NCI-H345 treated with DMSO at 0.1 percent for 48 hours (cell line): ENCODE results near the gene CAMK1D.
A peak's percentile ranks its signal among the peaks of the same experiment; 100 is the strongest.

ENCODE experiments used
- DNase-seq: peaks from one replicate; lab custom pipeline; 2025; ENCODE audit not compliant: unreplicated experiment; lab: John Stamatoyannopoulos, UW

The CAMK1D gene

DNA sequence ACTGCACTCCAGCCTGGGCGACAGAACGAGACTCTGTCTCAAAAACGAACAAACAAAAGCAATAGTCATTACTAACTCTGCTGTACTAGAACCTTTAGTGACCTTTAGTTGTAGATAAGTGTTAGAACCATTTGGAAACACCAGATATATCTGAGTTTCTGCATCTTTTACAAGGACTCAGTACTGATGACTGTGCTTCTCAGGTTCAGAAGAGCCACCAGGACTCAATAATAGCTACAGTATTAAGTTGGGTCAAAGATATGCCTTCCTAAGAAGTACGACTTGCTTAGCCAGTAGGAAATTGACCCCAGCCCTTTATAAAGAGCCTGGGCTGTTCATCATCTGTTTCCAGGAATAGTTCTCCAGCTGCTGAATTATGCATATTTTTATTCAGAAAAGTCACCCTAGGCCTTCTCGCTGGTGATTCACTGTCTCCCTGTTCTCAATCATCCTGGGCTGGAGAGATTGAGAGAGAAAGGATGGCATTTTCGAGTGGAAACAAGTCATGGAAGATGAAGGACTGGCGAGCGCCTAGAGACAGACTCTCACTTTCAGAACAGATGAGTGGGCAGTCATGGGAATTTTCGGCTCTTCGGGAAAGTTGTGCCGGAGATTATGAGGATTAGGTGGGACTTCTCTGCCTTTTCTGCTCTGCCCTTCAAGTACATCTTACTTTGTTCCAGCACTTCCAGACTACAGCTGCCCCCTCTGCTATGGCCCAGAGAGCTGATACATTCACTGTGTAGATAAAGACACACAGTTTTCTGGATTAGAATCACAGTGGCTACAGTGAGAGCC, 336.1 kb downstream of the CAMK1D start:
- no peak for DNase-seq

DNA sequence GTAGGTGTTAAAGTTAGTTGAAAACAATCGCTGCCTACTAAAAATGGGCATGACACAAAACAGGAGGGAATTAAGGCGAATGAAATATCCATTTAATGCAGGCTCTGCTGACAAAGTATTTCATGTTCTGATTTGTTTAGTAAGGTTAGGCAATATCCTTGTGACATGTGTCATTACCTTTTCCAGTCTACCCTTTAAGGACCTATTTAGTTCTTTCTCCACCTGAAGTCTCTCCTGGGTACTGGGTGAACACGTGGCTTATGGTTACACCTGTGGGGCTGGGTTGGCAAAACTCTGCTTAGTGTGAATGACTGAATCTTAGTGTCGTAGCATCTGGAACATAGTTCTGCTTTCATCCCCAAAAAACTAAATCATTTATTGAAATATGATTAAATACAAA, 338.6 kb downstream of the CAMK1D start:
- no peak for DNase-seq

DNA sequence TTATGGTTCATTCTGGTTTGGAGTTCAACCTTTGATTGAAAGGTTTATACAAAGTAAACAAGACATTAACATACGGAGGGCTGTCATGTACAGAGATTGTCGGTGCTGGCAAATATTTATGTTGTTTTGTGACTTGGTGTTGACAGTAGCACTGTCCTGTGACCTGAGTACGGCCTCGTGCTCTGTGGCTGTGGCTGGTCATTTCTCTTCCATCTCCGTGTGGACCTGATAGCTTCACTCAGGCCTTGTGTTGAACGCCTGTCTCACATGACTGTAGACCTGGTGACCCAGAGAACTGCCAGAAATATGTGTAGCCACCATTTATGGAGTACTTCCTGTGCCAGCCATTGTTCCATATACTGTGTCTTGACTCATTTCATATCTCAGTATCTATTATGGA, 340.5 kb downstream of the CAMK1D start:
- no peak for DNase-seq

DNA sequence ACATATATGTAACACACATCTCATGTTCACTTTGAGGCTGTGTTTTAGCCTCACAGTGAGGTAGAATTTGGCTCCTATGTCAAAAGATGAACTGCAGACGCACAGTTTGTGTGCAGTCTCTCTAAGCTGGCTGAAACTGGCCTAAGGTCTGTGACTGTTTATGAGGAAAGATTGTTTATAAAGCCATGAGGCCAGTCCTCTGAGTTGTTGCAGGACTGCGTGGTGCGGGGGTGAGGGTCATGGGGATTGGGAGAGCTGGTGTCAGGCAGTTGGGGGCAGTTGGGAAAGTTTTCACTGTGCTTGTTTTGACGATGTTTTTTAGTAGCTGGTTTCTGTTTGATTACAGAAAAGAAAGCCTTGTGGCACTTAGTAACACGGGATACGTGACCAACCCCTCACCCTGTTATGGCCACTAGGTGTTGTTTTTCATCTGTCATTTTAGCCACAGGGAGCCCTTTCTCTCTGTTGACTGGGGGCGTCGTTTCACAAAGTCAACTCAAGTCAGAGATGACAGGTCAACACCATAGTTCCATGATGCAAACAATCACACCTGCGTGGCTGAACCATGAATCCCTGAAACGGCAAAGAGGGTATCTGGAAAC, 341.3 kb downstream of the CAMK1D start:
- peak; percentile 33 for DNase-seq

DNA sequence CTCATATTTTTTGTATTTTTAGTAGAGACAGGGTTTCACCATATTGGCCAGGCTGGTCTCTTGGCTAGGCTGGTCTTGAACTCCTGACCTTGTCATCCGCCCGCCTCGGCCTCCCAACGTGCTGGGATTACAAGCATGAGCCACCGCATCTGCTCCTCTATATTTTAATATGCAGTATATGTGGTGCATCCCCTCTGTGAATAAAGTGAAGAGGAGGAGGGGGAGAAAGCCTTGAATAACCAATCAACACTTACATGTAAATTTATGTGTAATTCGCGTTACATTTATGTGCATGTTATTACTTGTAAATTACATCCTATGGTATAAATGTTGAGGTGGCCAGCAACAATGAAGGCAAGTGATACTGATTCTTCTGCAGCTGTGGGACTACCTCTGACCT, 342.2 kb downstream of the CAMK1D start:
- DNase-seq, result no peak

DNA sequence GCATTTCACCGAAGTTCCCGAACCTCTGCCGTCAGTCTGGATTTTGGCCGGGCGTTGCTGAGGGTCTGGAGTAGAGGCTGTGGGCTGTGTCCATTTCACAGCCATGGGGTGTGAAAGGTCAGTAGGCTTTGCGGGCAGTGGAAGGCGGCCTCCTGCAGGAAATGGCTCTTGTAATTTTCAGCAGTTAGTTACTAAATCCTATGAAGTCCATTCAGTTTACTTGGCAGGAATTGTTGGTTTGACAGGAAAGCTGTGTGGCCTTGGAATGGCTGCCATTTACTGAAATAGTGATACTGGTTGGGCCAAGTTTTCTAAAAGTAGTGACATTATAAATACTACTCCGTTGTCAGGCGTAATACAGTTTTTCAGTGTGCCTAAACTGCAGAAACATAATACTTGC, 348.4 kb downstream of the CAMK1D start:
- DNase-seq, result no peak

DNA sequence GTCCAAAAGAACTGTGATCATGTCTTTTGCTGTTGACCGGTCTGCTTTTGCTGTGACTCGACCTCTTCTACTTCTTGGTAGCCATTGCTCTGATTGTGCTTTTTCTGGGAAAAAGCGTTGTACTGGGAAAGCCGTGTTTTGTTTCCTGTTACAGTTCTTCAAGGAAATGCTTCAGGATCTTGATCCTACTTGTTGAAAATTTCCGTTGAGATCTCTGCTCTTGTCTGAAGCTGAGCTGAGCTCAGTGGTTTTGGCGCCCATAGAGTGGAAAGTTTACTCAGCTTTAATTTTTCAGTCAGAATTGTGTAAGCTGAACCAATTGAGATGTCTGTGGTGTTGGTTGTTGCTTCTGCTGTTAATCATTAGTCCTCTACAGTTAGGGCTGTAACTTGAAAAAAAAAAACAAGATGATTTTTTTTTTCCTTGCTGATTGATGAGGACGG, 349.9 kb downstream of the CAMK1D start:
- no peak for DNase-seq

DNA sequence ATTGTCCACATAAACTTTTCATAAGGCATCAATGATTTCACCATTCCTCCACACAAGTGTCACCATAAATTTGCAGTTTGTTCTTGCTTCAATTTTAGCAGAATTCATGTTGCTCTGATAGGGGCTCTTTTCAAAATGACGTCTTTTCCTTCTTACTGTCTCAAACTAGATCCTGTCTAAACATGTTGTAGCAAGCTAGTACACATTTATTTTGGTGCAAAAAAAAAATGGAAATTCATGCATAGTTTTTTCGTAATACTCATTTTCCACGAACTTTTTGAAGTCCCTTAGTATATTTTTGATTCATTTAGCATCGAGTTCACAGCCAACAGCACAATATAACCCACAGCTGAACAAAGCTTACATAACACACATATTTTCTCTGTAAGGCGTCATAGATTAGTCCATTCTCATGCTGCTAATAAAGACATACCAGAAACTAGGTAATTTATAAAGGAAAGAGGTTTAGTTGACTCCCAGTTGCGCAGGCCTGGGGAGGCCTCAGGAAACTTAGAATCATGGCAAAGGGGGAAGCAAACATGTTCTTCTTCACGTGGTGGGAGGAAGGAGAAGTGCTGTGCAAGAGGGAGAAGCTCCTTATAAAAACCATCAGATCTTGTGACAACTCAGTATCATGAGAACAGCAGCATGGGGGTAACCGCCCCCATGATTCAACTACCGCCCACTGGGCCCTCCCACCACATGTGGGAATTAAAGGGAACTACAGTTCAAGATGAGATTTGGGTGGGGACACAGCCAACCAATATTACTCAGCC, 350.6 kb downstream of the CAMK1D start:
- DNase-seq, result no peak

DNA sequence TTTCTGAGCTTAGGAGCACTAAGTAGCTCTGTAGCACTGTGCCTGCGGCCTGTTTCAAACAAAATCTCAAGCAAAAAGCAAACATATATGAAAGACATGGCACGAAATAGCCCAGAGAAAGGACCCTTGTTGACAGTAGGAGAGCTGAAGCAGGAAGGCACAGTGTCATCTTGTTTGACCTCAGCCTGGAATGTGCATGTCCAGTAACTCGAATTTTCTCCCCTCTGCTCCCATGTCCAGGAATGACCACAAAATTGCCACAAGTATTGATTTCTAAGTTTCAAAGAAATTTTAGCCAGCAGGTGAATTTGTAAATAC, 351.2 kb downstream of the CAMK1D start:
- DNase-seq, result no peak

DNA sequence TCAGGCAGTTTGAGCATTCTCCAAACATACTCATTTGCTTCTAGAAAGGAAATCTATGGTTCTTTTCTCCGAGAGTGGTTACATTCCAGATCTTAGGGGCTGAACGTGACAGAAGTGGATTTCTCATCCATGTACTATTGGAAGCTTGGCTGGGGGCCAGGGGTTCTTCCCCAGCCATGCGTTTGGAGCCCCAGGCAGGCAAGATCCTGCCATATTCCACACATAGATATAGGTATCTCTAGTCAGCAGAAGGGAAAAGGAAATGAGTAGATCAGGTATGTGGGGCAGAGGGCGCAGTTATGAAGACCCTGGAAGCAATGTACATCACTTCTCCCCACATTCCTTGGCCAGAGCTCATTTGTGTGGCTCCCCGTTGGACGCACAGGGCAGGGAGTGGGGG, 352.3 kb downstream of the CAMK1D start:
- no peak for DNase-seq

DNA sequence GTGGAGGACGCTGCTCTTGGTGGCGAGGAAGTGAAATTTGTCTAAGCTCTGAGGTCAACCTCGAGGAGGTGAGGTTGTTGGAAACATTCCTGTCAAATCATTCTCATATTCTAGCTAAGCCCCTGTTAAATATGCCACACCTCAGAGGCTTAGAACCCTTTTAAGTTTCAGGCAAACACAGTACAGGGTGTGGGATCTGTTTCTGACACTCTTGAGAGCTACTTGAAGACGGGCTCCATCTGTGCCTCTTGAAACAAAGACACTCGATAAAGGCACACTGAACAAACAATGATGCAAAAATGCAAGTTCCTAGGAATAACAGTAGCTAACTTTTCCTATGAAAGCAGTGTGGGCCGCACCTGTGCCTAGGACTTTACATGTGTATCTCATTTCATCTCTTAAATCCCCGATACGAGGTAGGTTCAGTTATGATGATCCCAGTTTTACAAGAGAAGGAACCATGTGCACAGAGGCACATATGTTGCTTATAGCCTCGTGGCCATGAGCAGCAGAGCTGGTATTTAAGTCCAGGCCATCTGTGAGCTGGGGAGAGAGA, 352.9 kb downstream of the CAMK1D start:
- DNase-seq, result no peak

DNA sequence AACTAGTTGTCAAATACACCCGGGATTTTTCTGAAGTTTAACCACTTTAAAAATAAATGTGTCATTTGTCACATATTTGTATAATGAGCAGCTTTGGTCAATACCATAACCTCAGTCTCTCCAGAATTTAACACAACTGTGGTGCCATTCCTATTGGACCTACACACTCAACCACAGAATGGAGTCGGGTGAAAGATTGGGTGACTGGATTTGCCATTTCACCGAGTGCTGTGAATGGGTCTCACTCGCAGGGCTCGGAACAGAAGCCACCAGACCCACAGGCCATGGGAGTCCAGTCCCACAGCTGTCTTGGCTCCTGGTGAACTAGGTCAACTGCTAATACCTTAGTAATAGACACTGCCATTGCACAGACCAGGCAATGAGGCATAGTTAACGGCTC, 353.8 kb downstream of the CAMK1D start:
- no peak for DNase-seq

DNA sequence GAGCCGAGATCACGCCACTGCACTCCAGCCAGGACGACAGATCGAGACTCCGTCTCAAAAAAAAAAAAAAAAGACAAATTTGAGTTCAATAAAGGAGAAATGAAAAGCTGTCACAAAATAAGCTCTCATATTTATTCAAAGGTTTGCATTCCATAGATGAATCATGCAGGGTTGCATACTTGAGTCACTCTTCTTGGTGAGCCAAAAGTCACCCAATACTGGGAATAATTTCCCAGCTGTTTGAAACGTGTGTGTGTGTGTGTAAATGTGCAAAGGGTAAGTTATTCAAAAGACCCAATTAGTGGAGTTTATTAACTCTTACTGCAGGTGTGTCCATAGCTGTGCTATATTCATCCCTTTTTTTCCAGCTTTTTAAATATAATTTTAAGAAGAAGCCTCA, 354.5 kb downstream of the CAMK1D start:
- DNase-seq, result no peak

DNA sequence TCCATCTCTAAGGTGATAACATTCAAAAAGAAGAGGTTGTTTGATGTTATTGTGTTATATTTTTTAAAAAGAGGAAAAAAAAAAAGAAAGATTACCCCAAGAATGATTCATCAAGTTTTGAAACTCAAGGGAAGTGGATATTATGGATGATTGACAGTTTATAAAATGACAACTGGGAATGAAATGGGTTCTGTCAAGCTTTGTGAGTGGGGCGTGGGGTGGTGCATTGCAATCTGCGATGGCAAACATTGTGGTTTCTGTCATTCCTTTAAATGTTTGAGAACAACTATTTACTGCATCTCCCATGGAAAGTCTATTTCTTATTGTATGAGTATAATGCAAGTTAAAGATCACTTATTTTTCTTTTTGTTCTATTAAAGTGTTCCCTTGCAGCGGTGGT, 355.1 kb downstream of the CAMK1D start:
- DNase-seq, result no peak

DNA sequence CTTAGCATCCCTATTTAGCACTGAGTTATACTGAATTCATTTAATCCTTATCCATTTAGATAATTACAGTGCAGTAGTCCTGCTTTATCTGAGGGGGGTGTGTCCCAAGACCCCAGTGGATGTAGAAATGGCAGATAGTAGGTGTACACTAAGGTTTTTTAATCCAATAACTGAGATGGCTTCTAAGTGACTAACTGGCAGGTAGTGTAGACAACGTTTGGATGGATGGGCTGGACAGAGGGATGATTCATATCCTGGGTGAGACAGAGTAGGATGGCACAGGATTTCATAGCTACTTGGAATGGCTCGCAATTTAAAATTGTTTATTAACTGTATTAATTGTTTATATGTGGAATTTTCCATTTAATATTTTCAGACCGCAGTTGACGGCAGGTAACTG, 356.6 kb downstream of the CAMK1D start:
- no peak for DNase-seq

DNA sequence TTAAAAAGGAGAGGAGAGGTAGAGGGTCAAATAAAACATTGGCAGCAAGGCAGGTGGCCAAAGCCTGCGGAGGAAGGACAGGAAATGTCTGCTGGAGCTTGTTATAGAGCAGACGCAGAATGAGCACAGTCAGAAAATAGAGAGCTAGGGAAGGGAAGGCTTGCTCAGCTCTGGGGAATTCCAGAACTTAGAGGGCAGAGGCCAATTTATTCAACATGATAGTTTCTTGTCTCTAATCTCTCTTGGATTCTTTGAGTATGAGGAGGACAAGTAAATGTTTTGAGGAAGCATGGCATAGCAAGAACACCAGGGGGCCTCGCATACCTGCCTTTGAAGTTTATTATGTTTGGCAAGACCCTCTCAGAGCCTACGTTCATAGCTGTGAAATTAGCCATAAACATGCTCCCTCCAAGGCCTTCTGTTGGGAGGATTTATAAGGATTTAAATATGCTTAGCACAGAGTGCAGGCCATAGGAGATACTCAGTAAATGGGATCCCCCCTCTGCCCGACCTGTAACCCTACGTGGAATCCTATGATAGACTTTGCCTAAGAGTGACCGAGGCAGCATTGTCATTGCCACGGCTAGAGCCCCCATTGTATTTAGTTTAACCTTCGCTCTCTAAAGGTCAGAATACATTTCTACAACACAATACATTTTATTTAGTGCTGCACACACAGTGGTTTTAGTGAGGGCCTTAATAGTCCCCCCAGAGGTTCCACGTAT, 358.3 kb downstream of the CAMK1D start:
- DNase-seq, result no peak

DNA sequence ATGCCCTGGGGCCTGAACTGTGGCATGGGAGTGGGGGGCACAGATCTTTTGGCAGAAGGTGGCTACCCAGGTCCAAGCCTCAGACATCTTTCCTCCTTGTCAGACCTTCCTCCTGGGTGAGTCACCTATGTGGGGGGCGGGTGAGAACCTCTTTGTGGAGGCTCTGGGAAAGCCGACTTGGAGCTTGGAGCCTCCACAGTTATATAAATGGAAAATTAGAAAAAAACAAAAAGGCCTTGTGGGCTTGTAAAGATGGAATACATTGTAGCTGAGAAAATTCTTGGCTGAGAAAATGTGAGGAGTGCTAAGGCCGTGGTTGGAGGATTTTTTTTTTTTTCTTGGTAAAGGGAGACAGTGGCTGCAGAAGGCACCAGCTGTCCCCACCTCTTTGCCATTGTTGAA, 359.7 kb downstream of the CAMK1D start:
- no peak for DNase-seq

DNA sequence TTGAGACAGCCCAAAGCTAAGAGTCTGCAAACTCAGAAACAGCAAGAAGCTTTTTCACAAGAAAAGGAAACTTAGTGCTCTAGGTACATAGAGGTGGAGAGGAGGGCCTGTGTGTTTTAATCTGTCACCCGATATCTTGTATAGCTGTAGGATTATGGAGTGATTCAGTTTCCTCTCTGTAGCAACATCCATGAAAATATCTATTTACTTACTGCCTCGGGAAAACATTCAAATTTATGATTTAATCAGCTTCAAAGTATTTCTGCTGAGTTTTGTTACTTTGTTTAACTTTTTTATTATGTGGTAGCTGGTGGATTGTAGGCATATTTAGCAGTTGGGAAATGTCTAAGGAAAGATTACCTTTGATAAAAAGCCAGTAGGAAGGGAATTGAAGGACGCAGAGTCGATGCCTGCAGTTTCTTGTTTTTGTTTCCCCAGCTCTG, 360.2 kb downstream of the CAMK1D start:
- no peak for DNase-seq

DNA sequence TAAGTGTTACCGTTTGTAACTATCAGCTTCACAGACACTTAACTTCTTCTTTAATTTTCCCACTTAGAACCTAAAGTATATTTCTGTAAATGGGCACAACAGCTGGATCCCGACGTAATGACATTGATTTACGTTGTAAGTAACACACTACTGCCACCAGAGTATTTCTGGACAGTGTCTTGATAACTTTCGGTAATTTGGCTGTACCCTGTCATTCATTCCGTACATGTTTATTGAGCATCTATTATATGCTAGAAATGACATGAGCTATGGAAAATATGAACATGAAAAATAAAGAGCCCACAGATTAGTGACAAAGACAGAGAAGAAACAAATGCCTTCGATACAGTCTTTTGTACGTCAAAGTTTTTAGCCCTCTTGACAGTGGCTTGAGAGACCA, 360.8 kb downstream of the CAMK1D start:
- DNase-seq, result no peak

DNA sequence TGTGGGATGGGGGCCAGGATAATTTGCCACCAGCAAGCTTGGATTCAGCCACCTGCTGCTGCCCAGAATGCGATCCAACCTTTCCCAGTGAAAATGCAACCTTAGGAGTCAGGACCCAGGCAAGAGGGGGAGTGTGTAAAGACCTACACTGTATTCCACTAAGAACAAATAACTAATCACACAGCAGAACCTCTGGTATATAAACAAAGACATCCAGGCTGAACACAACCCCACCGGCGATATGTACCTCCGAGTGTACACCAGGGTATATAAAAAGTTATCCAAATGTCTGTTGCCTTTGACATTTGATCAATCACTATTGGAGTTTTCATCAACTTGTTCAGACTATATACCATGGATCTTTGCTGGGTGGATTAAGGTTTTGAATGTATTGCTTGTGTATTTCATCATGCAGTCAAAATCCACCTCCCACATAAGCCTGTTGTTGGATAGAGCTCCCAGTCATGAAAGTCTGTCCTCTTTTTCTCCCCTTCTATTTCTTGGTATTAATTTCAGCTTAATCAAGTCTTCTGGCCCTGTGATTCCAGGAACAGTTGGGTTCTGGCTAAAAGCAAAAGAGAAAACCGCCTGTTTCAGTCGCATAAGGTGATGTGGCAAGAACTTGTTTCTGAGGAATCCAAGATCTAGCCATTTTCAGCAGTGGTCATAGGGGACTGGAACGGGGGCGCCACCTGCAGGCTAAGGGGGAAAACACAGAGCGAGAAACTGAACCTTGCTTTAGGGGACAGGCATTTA, 361.4 kb downstream of the CAMK1D start:
- DNase-seq, result peak; percentile 20

DNA sequence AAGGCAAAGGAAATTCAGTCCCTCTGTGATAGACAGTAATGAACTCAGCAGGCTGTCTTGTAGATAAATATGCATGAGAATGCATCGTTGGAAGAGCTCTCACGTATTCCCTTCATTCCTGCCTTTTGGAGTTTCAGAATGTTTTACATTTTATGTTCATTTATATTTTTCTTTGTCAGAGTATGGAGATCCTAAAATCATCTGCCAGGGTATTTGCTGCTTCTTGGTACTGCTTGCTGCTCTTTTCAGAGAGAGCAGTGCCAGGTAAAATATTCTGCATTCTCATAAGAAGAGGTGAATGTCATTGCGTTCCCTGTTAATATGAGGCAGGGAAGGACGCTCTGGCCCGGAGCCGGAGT, 362.0 kb downstream of the CAMK1D start:
- DNase-seq, result no peak
